ENCODE results near the gene DEK. TPM values are rescaled to one million over a fixed set of nuclear protein-coding genes. Genes with fewer than 3 reads are reported as not detected.

Gene DEK
- total and polyA plus RNA-seq, 9 donors: 54.1 to 143 (median 78.9) TPM

DNA sequence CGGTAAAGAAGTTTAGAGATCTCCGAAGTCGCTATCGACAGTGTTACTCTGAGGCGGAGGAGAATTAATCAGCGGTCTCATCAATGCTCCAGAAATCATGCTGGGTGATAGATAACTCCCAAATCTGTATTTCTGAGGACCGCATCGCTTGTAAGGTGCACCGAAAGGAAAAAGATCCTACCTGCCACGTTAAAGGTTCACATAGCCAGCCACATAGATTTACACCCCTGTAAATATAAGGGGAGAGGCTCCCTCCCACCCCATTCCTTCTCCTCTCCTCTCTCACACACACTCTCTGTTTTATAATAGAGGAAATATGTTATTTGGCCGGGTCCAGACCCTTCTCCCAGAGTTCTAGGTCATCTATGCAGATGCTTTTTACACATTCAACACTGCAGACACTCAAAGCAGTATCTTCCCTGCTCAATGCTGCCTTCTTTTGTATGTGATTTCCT lies 620 bp upstream of the DEK start:
- peak overlapping the region; percentile 83 for H3K4me3 ChIP-seq
- peaks cover 8% of the 10 kb centered on the region for H3K4me1 ChIP-seq (ENCODE audit: insufficient read depth)
- no peak for DNase-seq
- no peaks in the 10 kb centered on the region for H3K27me3 ChIP-seq
- no peaks in the 10 kb centered on the region for H3K9me3 ChIP-seq
- no peaks in the 10 kb centered on the region for H3K36me3 ChIP-seq
- 1 to 5% (median 3%) methylated on average over 10 to 11 of the region's 11 CpGs for WGBS, 3 donors
- TF ChIP-seq EP300 (IDR thresholded peaks at IDR 0.05) (no peak), CTCF (IDR thresholded peaks at IDR 0.05) (no peak), POLR2A (IDR thresholded peaks at IDR 0.05) (no peak)
- intact Hi-C loops (cut with DNase I): loop anchor here in 1 of 4 donors (10.0 kb wide), 1 partner anchor 110 kb away; the partner anchor contains the start of genes KDM1B and TPMT
- H3K27ac ChIP-seq: peak overlapping the region; percentile 93 to 99

GRCh38 chr6:18263418-18264218 lies 712 bp downstream of the DEK start:
- DNase-seq: no peak
- H3K36me3 ChIP-seq: no peaks in the 10 kb centered on the region
- H3K4me3 ChIP-seq: peak overlapping the region; percentile 83
- H3K4me1 ChIP-seq (ENCODE audit: insufficient read depth): peaks cover 8% of the 10 kb centered on the region
- no peaks in the 10 kb centered on the region for H3K27me3 ChIP-seq
- intact Hi-C loops (cut with DNase I): loop anchor here in 1 of 4 donors (10.0 kb wide), 1 partner anchor 109 kb away; the partner anchor contains the start of genes KDM1B and TPMT
- no peak for TF ChIP-seq CTCF (IDR thresholded peaks at IDR 0.05)
- no peak for TF ChIP-seq POLR2A (IDR thresholded peaks at IDR 0.05)
- TF ChIP-seq EP300 (IDR thresholded peaks at IDR 0.05): no peak
- H3K9me3 ChIP-seq: no peaks in the 10 kb centered on the region
- WGBS, 3 donors: 0% methylated on average over 43 to 50 of the region's 50 CpGs
- peak overlapping the region; percentile 93 to 99 for H3K27ac ChIP-seq

GRCh38 chr6:18262702-18263417 lies 1.5 kb downstream of the DEK start:
- H3K4me3 ChIP-seq: peak overlapping the region; percentile 83
- TF ChIP-seq CTCF (IDR thresholded peaks at IDR 0.05) (no peak), EP300 (IDR thresholded peaks at IDR 0.05) (no peak), POLR2A (IDR thresholded peaks at IDR 0.05) (no peak)
- WGBS, 3 donors: 10 to 12% (median 10%) methylated on average over 18 of the region's 18 CpGs
- DNase-seq: no peak
- H3K9me3 ChIP-seq: no peaks in the 10 kb centered on the region
- no peaks in the 10 kb centered on the region for H3K36me3 ChIP-seq
- H3K27ac ChIP-seq: peak overlapping the region in 1 of 2 donors; percentile 99
- no peaks in the 10 kb centered on the region for H3K27me3 ChIP-seq
- intact Hi-C loops (cut with DNase I): loop anchor here in 1 of 4 donors (10.0 kb wide), 1 partner anchor 108 kb away; the partner anchor contains the start of genes KDM1B and TPMT
- peaks cover 8% of the 10 kb centered on the region for H3K4me1 ChIP-seq (ENCODE audit: insufficient read depth)

GRCh38 chr6:18261877-18262276 lies 2.5 kb downstream of the DEK start:
- H3K36me3 ChIP-seq: no peaks in the 10 kb centered on the region
- no peak overlapping the region for H3K27ac ChIP-seq
- peaks cover 8% of the 10 kb centered on the region for H3K4me1 ChIP-seq (ENCODE audit: insufficient read depth)
- H3K27me3 ChIP-seq: no peaks in the 10 kb centered on the region
- WGBS, 3 donors: 75 to 83% (median 79%) methylated on average over 6 of the region's 6 CpGs
- intact Hi-C loops (cut with DNase I): loop anchor here in 1 of 4 donors (10.0 kb wide), 1 partner anchor 107 kb away; the partner anchor contains the start of genes KDM1B and TPMT
- no peaks in the 10 kb centered on the region for H3K9me3 ChIP-seq
- TF ChIP-seq EP300 (IDR thresholded peaks at IDR 0.05) (no peak), POLR2A (IDR thresholded peaks at IDR 0.05) (no peak), CTCF (IDR thresholded peaks at IDR 0.05) (no peak)
- DNase-seq: no peak
- H3K4me3 ChIP-seq: no peak overlapping the region
